ENCODE results near the gene FNDC3A.

Gene FNDC3A, protein sequence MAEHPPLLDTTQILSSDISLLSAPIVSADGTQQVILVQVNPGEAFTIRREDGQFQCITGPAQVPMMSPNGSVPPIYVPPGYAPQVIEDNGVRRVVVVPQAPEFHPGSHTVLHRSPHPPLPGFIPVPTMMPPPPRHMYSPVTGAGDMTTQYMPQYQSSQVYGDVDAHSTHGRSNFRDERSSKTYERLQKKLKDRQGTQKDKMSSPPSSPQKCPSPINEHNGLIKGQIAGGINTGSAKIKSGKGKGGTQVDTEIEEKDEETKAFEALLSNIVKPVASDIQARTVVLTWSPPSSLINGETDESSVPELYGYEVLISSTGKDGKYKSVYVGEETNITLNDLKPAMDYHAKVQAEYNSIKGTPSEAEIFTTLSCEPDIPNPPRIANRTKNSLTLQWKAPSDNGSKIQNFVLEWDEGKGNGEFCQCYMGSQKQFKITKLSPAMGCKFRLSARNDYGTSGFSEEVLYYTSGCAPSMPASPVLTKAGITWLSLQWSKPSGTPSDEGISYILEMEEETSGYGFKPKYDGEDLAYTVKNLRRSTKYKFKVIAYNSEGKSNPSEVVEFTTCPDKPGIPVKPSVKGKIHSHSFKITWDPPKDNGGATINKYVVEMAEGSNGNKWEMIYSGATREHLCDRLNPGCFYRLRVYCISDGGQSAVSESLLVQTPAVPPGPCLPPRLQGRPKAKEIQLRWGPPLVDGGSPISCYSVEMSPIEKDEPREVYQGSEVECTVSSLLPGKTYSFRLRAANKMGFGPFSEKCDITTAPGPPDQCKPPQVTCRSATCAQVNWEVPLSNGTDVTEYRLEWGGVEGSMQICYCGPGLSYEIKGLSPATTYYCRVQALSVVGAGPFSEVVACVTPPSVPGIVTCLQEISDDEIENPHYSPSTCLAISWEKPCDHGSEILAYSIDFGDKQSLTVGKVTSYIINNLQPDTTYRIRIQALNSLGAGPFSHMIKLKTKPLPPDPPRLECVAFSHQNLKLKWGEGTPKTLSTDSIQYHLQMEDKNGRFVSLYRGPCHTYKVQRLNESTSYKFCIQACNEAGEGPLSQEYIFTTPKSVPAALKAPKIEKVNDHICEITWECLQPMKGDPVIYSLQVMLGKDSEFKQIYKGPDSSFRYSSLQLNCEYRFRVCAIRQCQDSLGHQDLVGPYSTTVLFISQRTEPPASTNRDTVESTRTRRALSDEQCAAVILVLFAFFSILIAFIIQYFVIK

DNA sequence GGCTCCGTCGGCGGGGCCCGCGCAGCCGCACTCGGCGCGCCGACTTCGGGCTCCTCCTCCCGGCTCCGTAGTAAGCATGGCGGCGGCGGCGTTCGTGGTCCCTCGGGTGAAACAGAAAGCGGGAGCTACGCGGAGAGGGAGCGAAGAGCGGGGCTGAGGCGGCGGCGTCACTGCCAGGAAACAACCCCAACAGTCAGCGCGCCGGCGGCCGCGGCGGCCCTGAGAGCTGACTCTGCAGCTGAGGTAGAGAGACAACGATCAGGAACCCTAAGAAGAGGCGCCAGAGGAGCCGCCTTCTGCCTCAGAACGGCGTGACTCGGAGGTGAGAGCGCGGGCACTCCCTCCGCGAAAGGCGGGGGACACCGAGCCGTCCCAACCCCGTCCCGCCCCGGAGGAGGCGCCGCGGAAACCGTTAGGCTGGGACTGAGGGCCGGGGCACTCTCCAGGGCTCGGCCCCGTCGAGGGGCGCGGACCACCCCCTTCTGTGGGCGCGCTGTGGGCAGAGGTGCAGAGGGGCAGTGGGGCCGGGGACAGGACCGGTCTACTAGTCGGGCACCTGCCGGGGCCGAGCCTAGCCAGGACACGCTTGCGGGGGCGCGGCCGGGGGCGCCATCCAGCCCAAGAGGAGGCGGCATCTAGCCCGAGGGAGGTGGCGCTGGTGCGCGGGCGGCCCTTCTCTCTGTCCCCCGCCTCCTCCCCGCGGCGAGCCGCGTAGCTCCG, at the start of gene FNDC3A:
FNDC3A (plus strand) TSS at position 57 of the 720 bp plus-strand sequence. CDS start 30,279 bp downstream, outside the sequence.
- TF ChIP-seq ZBTB7A (IDR thresholded peaks at IDR 0.05; ENCODE audit: low read depth) (peak; percentile 88; the same call in 1 of the 2 replicates), TEAD4 (IDR thresholded peaks at IDR 0.05) (no peak), TAF1 (IDR thresholded peaks at IDR 0.05; ENCODE audit: low read depth) (peak; percentile 84), CEBPB (IDR thresholded peaks at IDR 0.05) (no peak), FOXM1 (IDR thresholded peaks at IDR 0.05; ENCODE audit: borderline replicate concordance, low read depth) (0 out of 2 replicates have a peak, but pooled peaks have one; percentile 24), EGR1 (IDR thresholded peaks at IDR 0.05) (peak; percentile 87), YY1 (IDR thresholded peaks at IDR 0.05; ENCODE audit: low read depth) (peak; percentile 89)
- TF ChIP-seq, protein P1, sequence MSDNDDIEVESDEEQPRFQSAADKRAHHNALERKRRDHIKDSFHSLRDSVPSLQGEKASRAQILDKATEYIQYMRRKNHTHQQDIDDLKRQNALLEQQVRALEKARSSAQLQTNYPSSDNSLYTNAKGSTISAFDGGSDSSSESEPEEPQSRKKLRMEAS (IDR thresholded peaks at IDR 0.05) = peak; percentile 66; the same call in 1 of the 2 replicates
- TF ChIP-seq, protein P2, sequence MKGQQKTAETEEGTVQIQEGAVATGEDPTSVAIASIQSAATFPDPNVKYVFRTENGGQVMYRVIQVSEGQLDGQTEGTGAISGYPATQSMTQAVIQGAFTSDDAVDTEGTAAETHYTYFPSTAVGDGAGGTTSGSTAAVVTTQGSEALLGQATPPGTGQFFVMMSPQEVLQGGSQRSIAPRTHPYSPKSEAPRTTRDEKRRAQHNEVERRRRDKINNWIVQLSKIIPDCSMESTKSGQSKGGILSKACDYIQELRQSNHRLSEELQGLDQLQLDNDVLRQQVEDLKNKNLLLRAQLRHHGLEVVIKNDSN (IDR thresholded peaks at IDR 0.05) = 0 out of 2 replicates have a peak, but pooled peaks have one; percentile 2

DNA sequence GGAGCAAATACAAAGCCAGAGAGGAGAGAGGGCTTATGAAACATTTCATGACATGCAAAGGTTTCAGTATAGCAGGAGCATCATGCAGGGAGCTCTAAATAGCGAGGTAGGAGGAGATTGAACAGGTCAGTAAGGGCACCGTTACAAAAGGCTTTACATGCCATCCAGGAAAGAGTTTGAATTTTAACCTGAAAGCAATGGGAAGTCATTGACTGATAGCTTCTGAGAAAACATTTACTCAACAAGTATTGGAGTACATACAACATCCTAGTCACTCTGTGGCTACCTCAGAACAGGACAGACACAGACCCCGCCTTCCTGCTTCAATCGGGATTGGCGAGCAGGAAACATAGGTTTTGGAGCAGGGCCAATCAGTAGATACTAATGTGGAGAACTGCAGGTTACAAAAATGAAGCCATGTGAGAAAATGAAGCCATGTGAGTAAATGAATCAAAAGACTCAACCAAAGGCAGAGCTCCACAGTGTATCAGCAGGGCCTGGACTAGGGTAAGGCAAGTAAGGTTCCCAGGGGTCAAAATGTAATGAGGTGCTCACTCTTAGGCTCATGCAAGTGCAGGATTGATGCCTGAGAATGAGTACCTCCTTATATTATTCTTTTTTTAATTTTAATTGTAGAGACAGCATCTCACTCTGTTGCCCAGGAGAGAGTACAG, 46.8 kb upstream of the FNDC3A start:
- no peak for TF ChIP-seq FOXM1 (IDR thresholded peaks at IDR 0.05; ENCODE audit: borderline replicate concordance, low read depth)
- TF ChIP-seq CEBPB (IDR thresholded peaks at IDR 0.05) = no peak
- no peak for TF ChIP-seq EP300 (IDR thresholded peaks at IDR 0.05; ENCODE audit: borderline replicate concordance)
- TF ChIP-seq, protein P1 (IDR thresholded peaks at IDR 0.05) = no peak
- TF ChIP-seq CREB1 (IDR thresholded peaks at IDR 0.05; ENCODE audit: low read depth) = no peak
- TF ChIP-seq TCF12 (IDR thresholded peaks at IDR 0.05; ENCODE audit: low read depth) = no peak
- TF ChIP-seq, protein P2 (IDR thresholded peaks at IDR 0.05) = no peak
- TF ChIP-seq TEAD4 (IDR thresholded peaks at IDR 0.05) = no peak
- TF ChIP-seq NFIC (IDR thresholded peaks at IDR 0.05) = no peak
- no peak for TF ChIP-seq ZBTB7A (IDR thresholded peaks at IDR 0.05; ENCODE audit: low read depth)
- TF ChIP-seq TAF1 (IDR thresholded peaks at IDR 0.05; ENCODE audit: low read depth) = no peak
- TF ChIP-seq RAD21 (IDR thresholded peaks at IDR 0.05; ENCODE audit: low read depth) = no peak
- TF ChIP-seq YY1 (IDR thresholded peaks at IDR 0.05; ENCODE audit: low read depth) = no peak
- TF ChIP-seq, protein P3, sequence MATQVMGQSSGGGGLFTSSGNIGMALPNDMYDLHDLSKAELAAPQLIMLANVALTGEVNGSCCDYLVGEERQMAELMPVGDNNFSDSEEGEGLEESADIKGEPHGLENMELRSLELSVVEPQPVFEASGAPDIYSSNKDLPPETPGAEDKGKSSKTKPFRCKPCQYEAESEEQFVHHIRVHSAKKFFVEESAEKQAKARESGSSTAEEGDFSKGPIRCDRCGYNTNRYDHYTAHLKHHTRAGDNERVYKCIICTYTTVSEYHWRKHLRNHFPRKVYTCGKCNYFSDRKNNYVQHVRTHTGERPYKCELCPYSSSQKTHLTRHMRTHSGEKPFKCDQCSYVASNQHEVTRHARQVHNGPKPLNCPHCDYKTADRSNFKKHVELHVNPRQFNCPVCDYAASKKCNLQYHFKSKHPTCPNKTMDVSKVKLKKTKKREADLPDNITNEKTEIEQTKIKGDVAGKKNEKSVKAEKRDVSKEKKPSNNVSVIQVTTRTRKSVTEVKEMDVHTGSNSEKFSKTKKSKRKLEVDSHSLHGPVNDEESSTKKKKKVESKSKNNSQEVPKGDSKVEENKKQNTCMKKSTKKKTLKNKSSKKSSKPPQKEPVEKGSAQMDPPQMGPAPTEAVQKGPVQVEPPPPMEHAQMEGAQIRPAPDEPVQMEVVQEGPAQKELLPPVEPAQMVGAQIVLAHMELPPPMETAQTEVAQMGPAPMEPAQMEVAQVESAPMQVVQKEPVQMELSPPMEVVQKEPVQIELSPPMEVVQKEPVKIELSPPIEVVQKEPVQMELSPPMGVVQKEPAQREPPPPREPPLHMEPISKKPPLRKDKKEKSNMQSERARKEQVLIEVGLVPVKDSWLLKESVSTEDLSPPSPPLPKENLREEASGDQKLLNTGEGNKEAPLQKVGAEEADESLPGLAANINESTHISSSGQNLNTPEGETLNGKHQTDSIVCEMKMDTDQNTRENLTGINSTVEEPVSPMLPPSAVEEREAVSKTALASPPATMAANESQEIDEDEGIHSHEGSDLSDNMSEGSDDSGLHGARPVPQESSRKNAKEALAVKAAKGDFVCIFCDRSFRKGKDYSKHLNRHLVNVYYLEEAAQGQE (IDR thresholded peaks at IDR 0.05; ENCODE audit: low read depth) = no peak
- TF ChIP-seq EGR1 (IDR thresholded peaks at IDR 0.05) = no peak

DNA sequence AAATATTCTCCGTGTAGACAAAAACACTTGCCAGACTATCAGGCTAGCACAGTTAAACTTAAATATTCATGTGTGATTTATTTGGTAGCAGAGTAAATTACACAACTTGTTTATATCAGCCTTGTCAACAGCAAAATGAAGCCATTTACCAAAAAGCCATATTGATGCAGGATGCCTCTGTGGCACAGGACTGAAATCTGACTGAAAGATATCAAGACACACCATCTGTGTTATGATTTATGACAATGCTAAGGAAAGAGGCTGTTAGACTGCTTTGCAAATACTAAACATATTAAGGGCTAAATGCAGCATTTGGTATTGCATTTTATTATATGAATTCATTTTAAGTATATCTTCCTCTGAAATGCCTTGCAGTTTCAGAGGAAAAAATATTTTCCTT, 44.8 kb upstream of the FNDC3A start:
- TF ChIP-seq RAD21 (IDR thresholded peaks at IDR 0.05; ENCODE audit: low read depth) (no peak), TCF12 (IDR thresholded peaks at IDR 0.05; ENCODE audit: low read depth) (no peak), NFIC (IDR thresholded peaks at IDR 0.05) (no peak), CEBPB (IDR thresholded peaks at IDR 0.05) (no peak), FOXM1 (IDR thresholded peaks at IDR 0.05; ENCODE audit: borderline replicate concordance, low read depth) (no peak), TAF1 (IDR thresholded peaks at IDR 0.05; ENCODE audit: low read depth) (no peak), ZBTB7A (IDR thresholded peaks at IDR 0.05; ENCODE audit: low read depth) (no peak), EP300 (IDR thresholded peaks at IDR 0.05; ENCODE audit: borderline replicate concordance) (no peak), EGR1 (IDR thresholded peaks at IDR 0.05) (no peak), TEAD4 (IDR thresholded peaks at IDR 0.05) (no peak), YY1 (IDR thresholded peaks at IDR 0.05; ENCODE audit: low read depth) (no peak), CREB1 (IDR thresholded peaks at IDR 0.05; ENCODE audit: low read depth) (no peak)
- TF ChIP-seq, protein P2 (IDR thresholded peaks at IDR 0.05) = no peak
- TF ChIP-seq, protein P3 (IDR thresholded peaks at IDR 0.05; ENCODE audit: low read depth) = no peak
- TF ChIP-seq, protein P1 (IDR thresholded peaks at IDR 0.05) = no peak
